ENCODE results near the gene AUTS2.
A peak's percentile ranks its signal among the peaks of the same experiment; 100 is the strongest.

The AUTS2 gene

GRCh38 chr7:70582927-70583895 is 984.9 kb downstream of the AUTS2 start:
- CTCF ChIA-PET: interaction anchor here (0.6 kb wide), 2 partner anchors 77 to 114 kb away, joined by 3 read pairs; no protein-coding TSS in a partner anchor
- TF ChIP-seq CTBP1 (IDR thresholded peaks at IDR 0.05; ENCODE audit: borderline replicate concordance) (no peak), SUZ12 (IDR thresholded peaks at IDR 0.05) (no peak), BHLHE40 (IDR thresholded peaks at IDR 0.05; ENCODE audit: borderline replicate concordance) (no peak), NFRKB (IDR thresholded peaks at IDR 0.05) (no peak), ARNT (IDR thresholded peaks at IDR 0.05) (no peak), SP1 (IDR thresholded peaks at IDR 0.05) (no peak), TARDBP (IDR thresholded peaks at IDR 0.05) (no peak), HDGF (IDR thresholded peaks at IDR 0.05; ENCODE audit: borderline replicate concordance) (no peak), L3MBTL2 (conservative IDR thresholded peaks at IDR 0.05) (no peak; the same call in 1 of the 2 replicates), FOXA1 (IDR thresholded peaks at IDR 0.05) (no peak), FOXM1 (IDR thresholded peaks at IDR 0.05; ENCODE audit: borderline replicate concordance) (no peak), FOXK2 (IDR thresholded peaks at IDR 0.05) (no peak), ZNF384 (IDR thresholded peaks at IDR 0.05) (no peak), ELF4 (IDR thresholded peaks at IDR 0.05) (no peak), LEF1 (IDR thresholded peaks at IDR 0.05; ENCODE audit: borderline replicate concordance) (no peak)
- TF ChIP-seq, protein P1, sequence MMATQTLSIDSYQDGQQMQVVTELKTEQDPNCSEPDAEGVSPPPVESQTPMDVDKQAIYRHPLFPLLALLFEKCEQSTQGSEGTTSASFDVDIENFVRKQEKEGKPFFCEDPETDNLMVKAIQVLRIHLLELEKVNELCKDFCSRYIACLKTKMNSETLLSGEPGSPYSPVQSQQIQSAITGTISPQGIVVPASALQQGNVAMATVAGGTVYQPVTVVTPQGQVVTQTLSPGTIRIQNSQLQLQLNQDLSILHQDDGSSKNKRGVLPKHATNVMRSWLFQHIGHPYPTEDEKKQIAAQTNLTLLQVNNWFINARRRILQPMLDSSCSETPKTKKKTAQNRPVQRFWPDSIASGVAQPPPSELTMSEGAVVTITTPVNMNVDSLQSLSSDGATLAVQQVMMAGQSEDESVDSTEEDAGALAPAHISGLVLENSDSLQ (IDR thresholded peaks at IDR 0.05): no peak
- POLR2A ChIA-PET: interaction anchor here (1.1 to 1.2 kb wide), 2 partner anchors 12 to 113 kb away, joined by 4 to 7 read pairs; no protein-coding TSS in a partner anchor
- DNase-seq (ENCODE audit: extremely low spot score): peak; percentile 36

DNA sequence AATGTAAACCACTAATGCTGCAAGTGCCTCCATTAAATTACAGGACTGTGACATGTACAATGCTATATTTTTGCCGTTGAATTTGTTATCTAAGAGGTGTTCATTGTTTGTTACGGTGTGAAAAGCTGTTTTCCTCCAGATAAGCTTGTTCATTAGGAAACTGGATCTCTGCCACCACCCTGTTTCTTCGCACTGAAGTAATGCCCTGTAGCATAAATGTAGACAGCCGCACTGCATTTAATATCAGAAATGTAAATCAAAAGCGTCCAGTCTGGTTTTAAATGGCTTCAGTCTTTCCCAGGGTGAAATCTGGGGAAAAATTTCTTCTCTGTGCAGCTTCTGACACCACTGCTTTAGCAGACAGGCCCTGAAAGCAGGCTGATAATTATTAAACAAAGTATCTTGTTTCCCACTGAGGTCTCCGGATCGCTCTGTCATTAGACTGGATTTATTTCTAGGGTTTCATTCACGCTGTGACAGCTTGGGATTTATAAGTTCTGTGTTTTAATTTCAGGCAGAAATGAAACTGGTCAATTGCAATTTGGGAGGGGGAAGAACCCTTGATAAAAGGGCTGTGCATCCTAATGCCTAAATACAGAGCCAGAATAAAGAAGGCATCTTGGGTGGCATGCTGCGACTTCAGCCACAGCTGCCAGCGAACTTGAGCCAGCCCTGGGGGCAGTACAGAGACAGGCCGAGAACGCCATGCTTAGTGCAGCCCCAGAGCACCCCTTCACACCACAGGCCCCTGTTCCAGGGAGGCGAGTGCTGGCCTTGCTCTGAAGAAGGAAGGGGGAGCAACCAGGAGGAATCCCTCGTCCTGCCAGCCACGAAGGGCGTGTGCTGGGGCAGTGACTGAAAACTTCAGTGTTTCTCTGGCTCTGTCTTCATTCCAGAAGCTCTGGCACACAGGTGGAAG is 985.9 kb downstream of the AUTS2 start:
- TF ChIP-seq, protein P1 (IDR thresholded peaks at IDR 0.05): peak; percentile 86
- TF ChIP-seq SP1 (IDR thresholded peaks at IDR 0.05): no peak
- ChIA-PET POLR2A (interaction anchor here (1.6 to 2.4 kb wide), 2 partner anchors 47 to 110 kb away, joined by 3 to 5 read pairs; no protein-coding TSS in a partner anchor), CTCF (interaction anchor here (0.6 to 1.7 kb wide), 7 partner anchors 11 to 1150 kb away, joined by 3 to 6 read pairs (median 3); no protein-coding TSS in a partner anchor)
- DNase-seq (ENCODE audit: extremely low spot score): no peak

GRCh38 chr7:70585071-70585470 is 986.8 kb downstream of the AUTS2 start:
- no peak for TF ChIP-seq TARDBP (IDR thresholded peaks at IDR 0.05)
- no peak for TF ChIP-seq NFRKB (IDR thresholded peaks at IDR 0.05)
- TF ChIP-seq CTBP1 (IDR thresholded peaks at IDR 0.05; ENCODE audit: borderline replicate concordance): no peak
- no peak for TF ChIP-seq ZNF384 (IDR thresholded peaks at IDR 0.05)
- no peak for TF ChIP-seq BHLHE40 (IDR thresholded peaks at IDR 0.05; ENCODE audit: borderline replicate concordance)
- TF ChIP-seq FOXM1 (IDR thresholded peaks at IDR 0.05; ENCODE audit: borderline replicate concordance): no peak
- TF ChIP-seq HDGF (IDR thresholded peaks at IDR 0.05; ENCODE audit: borderline replicate concordance): no peak
- no peak for TF ChIP-seq SUZ12 (IDR thresholded peaks at IDR 0.05)
- POLR2A ChIA-PET: interaction anchor here (1.6 to 2.4 kb wide), 2 partner anchors 46 to 109 kb away, joined by 3 to 5 read pairs; no protein-coding TSS in a partner anchor
- CTCF ChIA-PET: interaction anchor here (0.6 to 1.7 kb wide), 7 partner anchors 10 to 1149 kb away, joined by 3 to 6 read pairs (median 3); no protein-coding TSS in a partner anchor
- peak; percentile 24 for DNase-seq (ENCODE audit: extremely low spot score)

GRCh38 chr7:70586822-70587221 is 988.5 kb downstream of the AUTS2 start:
- TF ChIP-seq TARDBP (IDR thresholded peaks at IDR 0.05): no peak
- TF ChIP-seq L3MBTL2 (conservative IDR thresholded peaks at IDR 0.05): no peak
- no peak for TF ChIP-seq ARNT (IDR thresholded peaks at IDR 0.05)
- no peak for TF ChIP-seq FOXM1 (IDR thresholded peaks at IDR 0.05; ENCODE audit: borderline replicate concordance)
- no peak for TF ChIP-seq ZNF384 (IDR thresholded peaks at IDR 0.05)
- TF ChIP-seq FOXA1 (IDR thresholded peaks at IDR 0.05): no peak
- TF ChIP-seq, protein P1 (IDR thresholded peaks at IDR 0.05): no peak
- no peak for TF ChIP-seq NFRKB (IDR thresholded peaks at IDR 0.05)
- TF ChIP-seq HDGF (IDR thresholded peaks at IDR 0.05; ENCODE audit: borderline replicate concordance): no peak
- no peak for TF ChIP-seq BHLHE40 (IDR thresholded peaks at IDR 0.05; ENCODE audit: borderline replicate concordance)
- TF ChIP-seq FOXK2 (IDR thresholded peaks at IDR 0.05): no peak
- no peak for TF ChIP-seq CTBP1 (IDR thresholded peaks at IDR 0.05; ENCODE audit: borderline replicate concordance)
- no peak for TF ChIP-seq ELF4 (IDR thresholded peaks at IDR 0.05)
- TF ChIP-seq LEF1 (IDR thresholded peaks at IDR 0.05; ENCODE audit: borderline replicate concordance): no peak
- no peak for TF ChIP-seq SUZ12 (IDR thresholded peaks at IDR 0.05)
- TF ChIP-seq SP1 (IDR thresholded peaks at IDR 0.05): no peak
- no peak for DNase-seq (ENCODE audit: extremely low spot score)
- ChIA-PET CTCF (no interaction called here), POLR2A (no interaction called here)

GRCh38 chr7:70587739-70588138 is 989.5 kb downstream of the AUTS2 start:
- ChIA-PET POLR2A (no interaction called here), CTCF (no interaction called here)
- DNase-seq (ENCODE audit: extremely low spot score): no peak
- TF ChIP-seq FOXK2 (IDR thresholded peaks at IDR 0.05) (no peak), SUZ12 (IDR thresholded peaks at IDR 0.05) (no peak), L3MBTL2 (conservative IDR thresholded peaks at IDR 0.05) (no peak), ELF4 (IDR thresholded peaks at IDR 0.05) (no peak), TARDBP (IDR thresholded peaks at IDR 0.05) (no peak), ARNT (IDR thresholded peaks at IDR 0.05) (no peak), FOXM1 (IDR thresholded peaks at IDR 0.05; ENCODE audit: borderline replicate concordance) (no peak), BHLHE40 (IDR thresholded peaks at IDR 0.05; ENCODE audit: borderline replicate concordance) (no peak), ZNF384 (IDR thresholded peaks at IDR 0.05) (no peak), SP1 (IDR thresholded peaks at IDR 0.05) (no peak), CTBP1 (IDR thresholded peaks at IDR 0.05; ENCODE audit: borderline replicate concordance) (no peak)
- TF ChIP-seq, protein P1 (IDR thresholded peaks at IDR 0.05): no peak
